Suppressor macrophage (primary cell): ENCODE measurements around the gene HTR7.

Experiments
- DNase-seq, 4 experiments: peaks; one replicate each; pipeline ENCODE4 v3.0.0-alpha.2; 2020 to 2022

Gene HTR7

DNA sequence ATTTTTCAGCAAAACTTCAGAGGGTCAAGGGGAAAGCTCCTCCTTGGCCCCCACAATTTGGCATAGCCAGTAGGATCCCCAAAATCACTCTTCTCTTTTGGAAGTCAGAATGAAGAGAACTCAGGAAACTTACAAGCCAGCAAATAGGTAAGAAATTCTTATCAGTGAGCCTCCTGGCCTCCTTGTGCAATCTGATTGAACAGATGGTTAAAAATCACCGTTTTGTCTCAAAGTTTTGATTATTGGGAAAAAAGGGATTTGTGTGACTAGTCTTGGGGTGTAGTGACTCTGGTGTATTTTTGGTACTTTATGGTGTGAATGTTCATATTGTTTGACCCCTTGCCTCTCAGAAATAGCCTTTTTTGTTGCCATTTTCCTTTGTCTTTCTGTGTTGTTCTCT is 56.2 kb downstream of the HTR7 start:
- no peak for DNase-seq

- DNase-seq: no peak
Measured at GRCh38 chr10:90800232-90800796, 57.5 kb downstream of the HTR7 start.

DNA sequence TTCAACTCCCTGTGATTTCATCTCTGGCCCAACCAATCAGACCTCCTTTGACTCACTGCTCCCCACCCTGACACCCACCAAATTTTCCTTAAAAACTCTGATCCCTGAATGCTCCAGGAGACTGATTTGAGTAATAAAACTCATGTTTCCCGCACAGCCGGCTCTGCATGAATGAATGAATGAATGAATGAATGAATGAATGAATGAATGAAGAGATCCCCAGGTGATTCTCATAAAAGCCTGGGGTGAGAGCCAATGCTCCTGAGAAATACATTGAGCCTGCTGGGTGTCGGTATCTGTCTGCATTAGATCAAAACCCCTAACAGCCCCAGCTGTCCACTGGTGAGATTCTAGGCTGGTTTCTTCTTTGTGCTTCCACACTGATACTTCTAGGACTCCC is 58.7 kb downstream of the HTR7 start:
- DNase-seq: no peak

GRCh38 chr10:90798482-90798881 is 59.4 kb downstream of the HTR7 start:
- no peak for DNase-seq

DNA sequence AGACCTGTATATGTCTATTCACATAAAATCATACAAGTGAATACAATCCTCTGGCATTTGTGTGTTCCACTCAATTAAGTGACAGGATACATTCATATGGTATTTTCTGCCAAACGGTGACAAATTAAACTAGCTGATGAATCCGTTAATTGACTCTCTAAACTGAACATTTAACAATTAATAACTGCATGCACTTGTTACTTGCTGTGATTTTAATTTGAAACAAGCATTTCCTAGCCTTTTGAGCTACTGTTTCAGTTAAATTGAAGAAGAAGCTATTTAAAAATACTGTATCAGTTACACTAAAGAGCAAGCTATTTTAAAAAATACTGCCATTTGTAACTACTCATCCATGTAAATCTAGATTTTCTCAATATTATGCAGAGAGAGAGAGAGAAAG is 67.4 kb downstream of the HTR7 start:
- DNase-seq: no peak

GRCh38 chr10:90788968-90789367 is 68.9 kb downstream of the HTR7 start:
- peak in 3 of 4 experiments; percentile 3 to 68 (median 50) for DNase-seq

DNA sequence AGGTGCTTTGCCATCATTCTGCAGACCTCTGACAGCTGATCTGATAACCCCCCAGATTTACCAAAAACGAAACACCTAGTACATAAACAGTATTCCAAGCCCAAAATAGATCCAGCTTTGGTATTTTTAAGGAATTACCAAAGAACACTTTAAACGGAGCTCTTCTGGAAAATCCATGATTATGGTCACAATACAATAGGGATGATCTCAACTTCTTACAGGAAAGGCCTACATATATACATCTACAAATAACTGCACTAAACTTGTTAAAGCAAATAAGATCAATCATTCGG is 69.7 kb downstream of the HTR7 start:
- no peak for DNase-seq

DNA sequence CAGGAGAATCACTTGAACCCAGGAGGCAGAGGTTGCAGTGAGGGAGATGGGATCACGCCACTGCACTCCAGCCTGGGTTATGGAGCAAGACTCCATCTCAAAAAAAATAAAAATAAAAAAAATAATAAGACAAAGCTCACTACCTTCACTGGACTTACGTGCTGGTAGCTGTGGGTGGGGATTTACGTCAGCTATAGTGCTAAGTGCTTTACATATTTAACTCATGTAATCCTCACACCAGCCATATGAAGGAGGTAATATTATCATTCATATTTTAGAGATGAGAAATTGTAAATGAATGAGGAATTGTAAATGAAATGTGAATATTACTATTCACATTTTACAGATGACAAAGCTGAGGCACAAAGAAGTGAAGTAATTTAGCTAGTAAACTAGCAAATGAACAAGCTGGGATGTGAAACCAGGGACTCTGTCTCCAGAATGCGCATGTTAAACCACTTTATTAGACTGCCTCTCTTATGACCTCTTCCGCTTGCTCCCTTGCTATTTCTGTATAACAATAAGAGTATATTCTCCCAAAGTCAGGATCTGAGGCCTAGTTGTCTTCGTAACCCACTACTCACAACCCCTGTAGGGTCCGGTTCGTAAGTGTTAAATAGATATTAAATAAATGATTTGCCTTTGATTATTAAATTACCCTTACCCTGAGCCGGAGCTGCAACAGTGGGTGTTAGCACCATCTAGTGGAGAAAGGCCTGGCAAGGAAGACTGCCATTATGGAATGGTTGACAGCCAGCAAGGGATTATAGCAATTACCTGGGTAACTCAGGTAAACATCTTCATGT is 70.2 kb downstream of the HTR7 start:
- DNase-seq: peak; percentile 49 to 72 (median 63)

- no peak for DNase-seq
Measured at GRCh38 chr10:90785782-90786181, 72.1 kb downstream of the HTR7 start.

- DNase-seq: no peak
Measured at GRCh38 chr10:90784771-90785170, 73.1 kb downstream of the HTR7 start.

- DNase-seq: no peak
Measured at GRCh38 chr10:90780488-90780887, 77.4 kb downstream of the HTR7 start.

DNA sequence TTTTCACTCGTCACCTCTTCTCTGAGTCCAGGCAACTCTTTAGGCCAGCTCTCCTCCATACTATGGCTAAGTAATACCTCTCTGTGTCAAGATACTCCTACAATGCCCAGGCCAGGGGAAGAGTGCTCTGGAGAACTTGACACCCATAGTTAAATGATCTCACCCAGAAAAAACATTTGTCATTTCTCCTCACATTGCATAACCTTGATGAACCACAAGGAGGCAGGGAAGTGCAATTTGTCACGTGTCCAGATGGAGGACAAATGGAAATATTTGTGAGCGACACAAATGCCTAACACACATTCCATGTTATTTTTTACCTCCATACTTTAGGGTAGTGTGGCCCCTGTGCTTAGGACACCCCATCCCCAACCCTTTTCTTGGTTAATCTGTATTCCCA is 78.3 kb downstream of the HTR7 start:
- peak; percentile 11 to 70 (median 58) for DNase-seq

DNA sequence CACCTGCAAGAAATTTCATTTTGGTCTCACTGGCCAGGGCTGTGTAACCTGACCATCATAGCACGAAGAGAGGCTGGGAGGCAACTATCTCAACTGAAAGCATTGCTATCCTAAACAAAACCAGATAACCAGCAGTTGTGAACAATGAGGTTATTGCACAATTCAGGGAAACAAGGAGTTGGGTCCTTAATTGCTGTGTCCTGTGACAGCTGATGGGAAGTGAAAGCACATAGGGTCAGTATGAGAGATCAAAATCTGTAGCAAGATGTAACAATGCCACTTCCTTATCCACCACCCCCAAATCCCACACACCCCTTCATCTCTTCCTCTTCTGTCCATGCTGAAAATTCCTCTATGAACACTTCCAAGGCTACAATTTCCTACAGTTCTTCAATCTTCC is 80.2 kb downstream of the HTR7 start:
- peak; percentile 73 to 92 (median 82) for DNase-seq

DNA sequence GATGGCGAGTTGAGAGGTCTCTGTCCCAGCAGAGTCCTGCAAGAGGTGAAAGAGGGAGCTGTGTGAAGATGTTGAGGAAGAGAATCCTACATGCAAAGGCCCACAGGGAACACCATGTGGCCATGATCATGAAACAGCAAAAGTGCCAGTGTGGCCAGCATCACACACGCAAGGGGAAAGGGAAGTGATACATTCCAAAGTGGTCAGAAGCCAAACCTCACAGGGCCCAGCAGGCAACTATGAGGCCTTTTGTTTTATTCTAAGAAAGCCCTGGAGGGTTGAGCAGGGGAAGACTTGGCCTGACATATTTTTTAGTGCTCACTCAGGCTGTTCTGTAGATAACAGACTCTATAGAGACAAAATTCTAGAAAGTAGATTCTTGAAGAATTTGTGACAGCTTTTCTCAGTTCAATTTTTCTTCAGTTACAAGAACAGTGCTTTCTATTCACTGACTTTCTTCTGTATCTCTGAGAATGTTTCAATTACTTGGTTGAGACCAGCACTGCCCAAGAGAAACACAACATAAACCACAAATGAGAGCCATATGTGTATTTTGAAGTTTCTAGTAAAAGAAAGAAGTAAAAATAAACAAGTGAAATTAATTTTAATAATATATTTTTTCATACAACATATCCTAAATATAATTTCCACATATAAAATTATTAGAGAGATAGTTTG is 82.3 kb downstream of the HTR7 start:
- peak; percentile 80 to 89 (median 85) for DNase-seq

- DNase-seq: no peak
Measured at GRCh38 chr10:90769946-90770841, 87.6 kb downstream of the HTR7 start.

- peak; percentile 53 to 65 (median 60) for DNase-seq
Measured at GRCh38 chr10:90751107-90751997, 106.5 kb downstream of the HTR7 start.

- DNase-seq: no peak
Measured at GRCh38 chr10:90746829-90747228, 111.0 kb downstream of the HTR7 start.

- DNase-seq: no peak
Measured at GRCh38 chr10:90745565-90745964, 112.3 kb downstream of the HTR7 start.

- no peak for DNase-seq
Measured at GRCh38 chr10:90743291-90743690, 114.5 kb downstream of the HTR7 start.

DNA sequence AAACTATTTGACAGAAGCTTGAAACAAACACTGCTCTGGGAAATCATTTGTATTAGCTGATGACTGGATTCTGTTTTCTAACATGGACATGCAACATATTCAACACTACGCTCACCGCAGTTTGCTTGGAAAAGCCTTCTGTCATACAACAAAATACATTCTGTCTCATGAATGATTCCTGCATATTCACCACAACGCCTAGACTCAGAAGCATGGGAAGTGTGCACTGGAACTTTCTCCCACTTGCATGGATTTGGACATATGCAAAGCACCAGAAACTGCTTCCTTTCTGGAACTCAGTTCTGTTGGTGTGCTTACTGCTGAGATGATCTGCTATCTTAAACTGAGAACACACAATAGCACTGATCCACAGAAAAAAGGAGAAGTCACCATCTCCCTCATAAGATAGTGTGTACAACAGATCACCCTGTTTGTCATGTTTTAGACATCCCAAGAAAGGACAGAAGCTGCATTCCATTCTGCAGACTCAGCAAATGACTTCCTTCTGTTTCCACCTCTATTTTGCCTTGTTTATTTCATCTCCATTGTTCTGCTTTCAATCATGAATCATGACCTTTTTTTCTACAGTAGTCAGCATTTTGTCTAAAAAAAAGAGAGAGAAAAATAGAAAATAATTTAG is 115.8 kb downstream of the HTR7 start:
- peak; percentile 56 to 89 (median 75) for DNase-seq

GRCh38 chr10:90740265-90740664 is 117.6 kb downstream of the HTR7 start:
- no peak for DNase-seq
